K562 (cell line): ENCODE measurements around the gene RDM1.
A peak's percentile ranks its signal among the peaks of the same experiment; 100 is the strongest.

ENCODE experiments used
- CHD2 ChIP-seq: IDR thresholded peaks from 2 replicates; pipeline ENCODE4 v1.6.1; 2011; ENCODE audit warnings: low read depth, low read length
- CTCF ChIP-seq, 3 experiments: IDR thresholded peaks in 2 of 3; conservative IDR thresholded peaks in 1 of 3; 2 replicates each; pipeline ENCODE4 v1.5.1; 2011 to 2012; ENCODE audit warnings: low read length in 3 of 3, mild to moderate bottlenecking in 3 of 3, control low read depth in 2 of 3, improper control_type of control experiment in 1 of 3, inconsistent platforms in 1 of 3, low read depth in 1 of 3, mixed read lengths in 1 of 3, moderate library complexity in 1 of 3; ENCODE audit not compliant: insufficient read depth in 2 of 3
- GATA2 ChIP-seq: sonication (generic); formaldehyde crosslinking; IDR thresholded peaks from 2 replicates; pipeline ENCODE4 v1.4.0; 2020; ENCODE audit warnings: mild to moderate bottlenecking, missing genetic modification reagents
- HBP1 ChIP-seq: fragments of 450-650 bp; formaldehyde crosslinking; IDR thresholded peaks from 2 replicates; pipeline ENCODE4 v1.4.0; 2022; ENCODE audit warnings: missing genetic modification characterization
- MYNN ChIP-seq, 2 experiments: sonication (generic); formaldehyde crosslinking in 1 of 2; IDR thresholded peaks; 2 replicates each; pipeline versions ENCODE4 v1.5.0 to v1.6.1; 2016 to 2020; ENCODE audit warnings: antibody characterized with exemption in 1 of 2, missing genetic modification reagents in 1 of 2
- NUFIP1 ChIP-seq: fragments of 450-650 bp; IDR thresholded peaks from 2 replicates; pipeline ENCODE4 v1.6.1; 2018; ENCODE audit not compliant: partially characterized antibody
- POLR2AphosphoS5 ChIP-seq: IDR thresholded peaks from 2 replicates; pipeline ENCODE4 v1.6.1; 2011; ENCODE audit warnings: mild to moderate bottlenecking, low read depth, low read length, moderate library complexity; ENCODE audit not compliant: control insufficient read depth, insufficient read depth
- PREB ChIP-seq: sonication (generic); formaldehyde crosslinking; IDR thresholded peaks from 2 replicates; pipeline ENCODE4 v1.8.1; 2023; ENCODE audit warnings: mild to moderate bottlenecking, missing genetic modification reagents
- RCOR1 ChIP-seq, 2 experiments: IDR thresholded peaks; 2 replicates each; pipeline ENCODE4 v1.6.1; 2012; ENCODE audit warnings: low read depth in 2 of 2, low read length in 2 of 2, borderline replicate concordance in 1 of 2, improper control_type of control experiment in 1 of 2
- TBL1XR1 ChIP-seq, 2 experiments: IDR thresholded peaks; 2 replicates each; pipeline ENCODE4 v1.6.1; 2012; ENCODE audit warnings: improper control_type of control experiment in 2 of 2, low read length in 2 of 2, mild to moderate bottlenecking in 1 of 2
- ZNF184 ChIP-seq: sonication (generic); formaldehyde crosslinking; IDR thresholded peaks from 2 replicates; pipeline ENCODE4 v1.5.0; 2020; ENCODE audit warnings: missing genetic modification reagents
- ZNF512 ChIP-seq: IDR thresholded peaks from 2 replicates; pipeline ENCODE4 v1.6.1; 2016; ENCODE audit warnings: missing genetic modification characterization, missing compliant biosample characterization
- TF ChIP-seq, protein P1 (sequence below), 2 experiments: fragments of 450-650 bp; formaldehyde crosslinking in 1 of 2; IDR thresholded peaks; 2 replicates each; pipeline versions ENCODE4 v1.4.0 to v1.6.1; 2014 to 2020; ENCODE audit warnings: mild to moderate bottlenecking in 2 of 2, borderline replicate concordance in 1 of 2, low read depth in 1 of 2

DNA sequence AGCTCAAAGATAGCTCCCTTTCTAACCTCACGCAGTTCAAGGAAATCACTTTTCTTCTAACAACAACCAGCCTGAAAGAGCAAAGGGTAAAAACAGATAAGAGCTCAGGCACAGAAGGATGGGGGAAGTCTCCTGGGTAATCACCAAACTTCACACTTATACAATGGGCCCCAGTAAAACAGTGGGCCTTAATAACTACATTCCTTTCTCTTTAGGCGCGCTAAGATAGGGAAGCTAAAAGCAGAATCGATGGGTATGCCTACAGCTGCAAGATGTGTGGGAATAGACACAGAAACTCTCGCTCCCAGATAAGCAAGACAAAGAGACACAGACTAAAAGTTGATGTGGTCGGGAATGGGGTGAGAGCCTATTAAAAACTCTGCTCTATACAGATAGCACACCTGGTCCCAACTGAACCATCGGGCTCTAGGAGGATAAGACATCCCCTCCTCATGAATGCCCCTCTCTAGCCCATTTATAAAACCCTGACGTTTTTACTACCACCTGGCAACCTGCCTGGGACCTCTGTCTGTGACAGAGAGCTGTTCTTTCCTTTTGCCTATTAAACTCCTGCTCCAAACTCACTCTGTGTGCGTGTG lies 12.1 kb upstream of the RDM1 start:
- TF ChIP-seq ZNF184: no peak
- TF ChIP-seq MYNN (IDR thresholded peaks at IDR 0.05): no peak
- no peak for TF ChIP-seq MYNN (CRISPR knock-in tag; IDR thresholded peaks at IDR 0.05)
- no peak for TF ChIP-seq CTCF (IDR thresholded peaks at IDR 0.05 in 2 of 3, conservative IDR thresholded peaks at IDR 0.05 in 1 of 3; ENCODE audit: insufficient read depth in 2 of 3, low read depth in 1 of 3, low read length in 3 of 3)
- TF ChIP-seq GATA2: peak; percentile 47
- no peak for TF ChIP-seq HBP1 (CRISPR knock-in tag)
- TF ChIP-seq NUFIP1: no peak
- TF ChIP-seq RCOR1 (IDR thresholded peaks at IDR 0.05; ENCODE audit: borderline replicate concordance in 1 of 2, low read depth in 2 of 2, low read length in 2 of 2): peak in 1 of 2 experiments; percentile 88; a peak in 2 of 4 replicates
- no peak for TF ChIP-seq ZNF512 (tag)
- TF ChIP-seq, protein P1, sequence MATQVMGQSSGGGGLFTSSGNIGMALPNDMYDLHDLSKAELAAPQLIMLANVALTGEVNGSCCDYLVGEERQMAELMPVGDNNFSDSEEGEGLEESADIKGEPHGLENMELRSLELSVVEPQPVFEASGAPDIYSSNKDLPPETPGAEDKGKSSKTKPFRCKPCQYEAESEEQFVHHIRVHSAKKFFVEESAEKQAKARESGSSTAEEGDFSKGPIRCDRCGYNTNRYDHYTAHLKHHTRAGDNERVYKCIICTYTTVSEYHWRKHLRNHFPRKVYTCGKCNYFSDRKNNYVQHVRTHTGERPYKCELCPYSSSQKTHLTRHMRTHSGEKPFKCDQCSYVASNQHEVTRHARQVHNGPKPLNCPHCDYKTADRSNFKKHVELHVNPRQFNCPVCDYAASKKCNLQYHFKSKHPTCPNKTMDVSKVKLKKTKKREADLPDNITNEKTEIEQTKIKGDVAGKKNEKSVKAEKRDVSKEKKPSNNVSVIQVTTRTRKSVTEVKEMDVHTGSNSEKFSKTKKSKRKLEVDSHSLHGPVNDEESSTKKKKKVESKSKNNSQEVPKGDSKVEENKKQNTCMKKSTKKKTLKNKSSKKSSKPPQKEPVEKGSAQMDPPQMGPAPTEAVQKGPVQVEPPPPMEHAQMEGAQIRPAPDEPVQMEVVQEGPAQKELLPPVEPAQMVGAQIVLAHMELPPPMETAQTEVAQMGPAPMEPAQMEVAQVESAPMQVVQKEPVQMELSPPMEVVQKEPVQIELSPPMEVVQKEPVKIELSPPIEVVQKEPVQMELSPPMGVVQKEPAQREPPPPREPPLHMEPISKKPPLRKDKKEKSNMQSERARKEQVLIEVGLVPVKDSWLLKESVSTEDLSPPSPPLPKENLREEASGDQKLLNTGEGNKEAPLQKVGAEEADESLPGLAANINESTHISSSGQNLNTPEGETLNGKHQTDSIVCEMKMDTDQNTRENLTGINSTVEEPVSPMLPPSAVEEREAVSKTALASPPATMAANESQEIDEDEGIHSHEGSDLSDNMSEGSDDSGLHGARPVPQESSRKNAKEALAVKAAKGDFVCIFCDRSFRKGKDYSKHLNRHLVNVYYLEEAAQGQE (IDR thresholded peaks at IDR 0.05; ENCODE audit: borderline replicate concordance): no peak
- TF ChIP-seq, protein P1 (CRISPR knock-in tag; IDR thresholded peaks at IDR 0.05; ENCODE audit: low read depth): no peak
- TF ChIP-seq CHD2: no peak
- TF ChIP-seq POLR2AphosphoS5: peak; percentile 63; the same call in 1 of the 2 replicates
- no peak for TF ChIP-seq PREB (CRISPR knock-in tag)
- TF ChIP-seq TBL1XR1 (IDR thresholded peaks at IDR 0.05; ENCODE audit: low read length in 2 of 2): no peak
